HCT116 (cell line): ENCODE results near the gene TNS3. TPM values are rescaled to one million over a fixed set of nuclear protein-coding genes. Genes with fewer than 3 reads are reported as not detected.
A peak's percentile ranks its signal among the peaks of the same experiment; 100 is the strongest.

Experiments used
- ATAC-seq: fragments of 200-7000 bp; cut with Tn5 transposase; 2 replicates; pipeline ENCODE4 v1.9.1; 2020; ENCODE audit warnings: mild to moderate bottlenecking, moderate library complexity
- BruUV-seq: library from RNA; stranded (reverse); fragments of 400-500 nt; replicated peaks from 2 replicates; lab custom pipeline; 2021; lab: Mats Ljungman, UMichigan
- CTCF ChIA-PET: fragments of 300-600 bp; sonication (Branson Sonifier 250); formaldehyde crosslinking; loops from one replicate; lab custom pipeline; 2021; ENCODE audit warnings: antibody characterized with exemption; lab: Charles Lee
- POLR2A ChIA-PET: fragments of 300-600, 350-600 bp; sonication (Branson Sonifier 250); formaldehyde crosslinking; loops from one replicate; lab custom pipeline; 2021; ENCODE audit warnings: antibody characterized with exemption; lab: Charles Lee
- RAD21 ChIA-PET, 2 experiments: fragments of 300-600 bp; sonication (Branson Sonifier 250); formaldehyde crosslinking; loops; one replicate each; lab custom pipeline; 2023; ENCODE audit warnings: low total read pairs in 2 of 2; ENCODE audit not compliant: uncharacterized antibody in 2 of 2, unreplicated experiment in 2 of 2, low non-redundant PET in 1 of 2; lab: Charles Lee
- DNase-seq: peaks from one replicate; pipeline ENCODE4 v3.0.0-alpha.2; 2010; ENCODE audit warnings: low read depth, low spot score
- H2AFZ ChIP-seq: fragments of 200-600 bp; shearing (Covaris generic), sonication (generic); 2 replicates; pipeline ENCODE4 v1.6.1; 2017; ENCODE audit warnings: low read depth, mixed run types, mixed read lengths, antibody characterized with exemption, low read length; ENCODE audit not compliant: poor library complexity, severe bottlenecking
- H3K27ac ChIP-seq: 2 replicates; pipeline ENCODE4 v1.5.1; 2012; ENCODE audit warnings: low read depth, low read length
- H3K27me3 ChIP-seq: fragments of 200-600 bp; sonication (generic); 2 replicates; pipeline ENCODE4 v1.6.1; 2016; ENCODE audit warnings: mixed run types, low read length, mixed read lengths; ENCODE audit not compliant: insufficient read depth
- H3K36me3 ChIP-seq, 2 experiments: fragments of 200-500 bp in 1 of 2; fragments of 200-600 bp in 1 of 2; sonication (Bioruptor generic) in 1 of 2; sonication (generic) in 1 of 2; 2 replicates each; pipeline versions ENCODE4 v1.5.1 to v1.6.1; 2014 to 2016; ENCODE audit warnings: low read length in 2 of 2, inconsistent platforms in 1 of 2, mixed read lengths in 1 of 2, mixed run types in 1 of 2; ENCODE audit not compliant: insufficient read depth in 2 of 2, control insufficient read depth in 1 of 2
- H3K4me1 ChIP-seq, 2 experiments: fragments of 200-600 bp in 1 of 2; sonication (generic) in 1 of 2; 2 replicates each; pipeline versions ENCODE4 v1.5.1 to v1.6.1; 2012 to 2017; ENCODE audit warnings: low read length in 2 of 2, inconsistent platforms in 1 of 2, mild to moderate bottlenecking in 1 of 2, mixed read lengths in 1 of 2, mixed run types in 1 of 2, moderate library complexity in 1 of 2; ENCODE audit not compliant: insufficient read depth in 2 of 2, control insufficient read depth in 1 of 2
- H3K4me2 ChIP-seq: fragments of 200-600 bp; sonication (generic); 2 replicates; pipeline ENCODE4 v1.6.1; 2017; ENCODE audit warnings: mixed run types, low read length, mixed read lengths
- H3K4me3 ChIP-seq, 2 experiments: fragments of 200-600 bp in 1 of 2; sonication (generic) in 1 of 2; replicated peaks in 1 of 2; 2 replicates each; pipeline ENCODE4 v1.5.1; 2011 to 2016; ENCODE audit warnings: low read length in 2 of 2, control low read depth in 1 of 2, low read depth in 1 of 2, mild to moderate bottlenecking in 1 of 2, mixed read lengths in 1 of 2, mixed run types in 1 of 2
- H3K79me2 ChIP-seq: fragments of 200-600 bp; sonication (generic); 2 replicates; pipeline ENCODE4 v1.6.1; 2017; ENCODE audit warnings: mild to moderate bottlenecking, mixed run types, low read length, moderate library complexity, mixed read lengths; ENCODE audit not compliant: insufficient read depth
- H3K9ac ChIP-seq: fragments of 200-600 bp; sonication (generic); 2 replicates; pipeline ENCODE4 v1.6.1; 2016; ENCODE audit warnings: low read length, mixed read lengths
- H3K9me2 ChIP-seq: fragments of 200-600 bp; sonication (generic), shearing (Covaris generic); 2 replicates; pipeline ENCODE4 v1.6.1; 2017; ENCODE audit warnings: mixed run types, mild to moderate bottlenecking, moderate library complexity; ENCODE audit not compliant: insufficient read depth
- H3K9me3 ChIP-seq, 2 experiments: fragments of 200-500 bp in 1 of 2; fragments of 200-600 bp in 1 of 2; sonication (Bioruptor generic) in 1 of 2; sonication (generic) in 1 of 2; 2 replicates each; pipeline ENCODE4 v1.6.1; 2014 to 2017; ENCODE audit warnings: low read length in 2 of 2, mixed read lengths in 2 of 2, inconsistent platforms in 1 of 2, low read depth in 1 of 2, mild to moderate bottlenecking in 1 of 2, mixed run types in 1 of 2, moderate library complexity in 1 of 2; ENCODE audit not compliant: control insufficient read depth in 1 of 2, insufficient read depth in 1 of 2
- H4K20me1 ChIP-seq: fragments of 200-600 bp; sonication (generic), shearing (Covaris generic); 2 replicates; pipeline ENCODE4 v1.6.1; 2017; ENCODE audit warnings: mixed run types, mild to moderate bottlenecking, moderate library complexity; ENCODE audit not compliant: insufficient read depth
- CBX3 ChIP-seq: IDR thresholded peaks from 2 replicates; pipeline ENCODE4 v1.6.1; 2012; ENCODE audit warnings: low read depth
- EGR1 ChIP-seq: IDR thresholded peaks from 2 replicates; pipeline ENCODE4 v1.6.1; 2012; ENCODE audit warnings: low read depth
- EZH2 ChIP-seq: fragments of 200-600 bp; sonication (generic); IDR thresholded peaks from 2 replicates; pipeline ENCODE4 v1.6.1; 2017; ENCODE audit warnings: antibody characterized with exemption, mixed run types
- POLR2A ChIP-seq: IDR thresholded peaks from 2 replicates; pipeline ENCODE4 v1.7.0; 2011; ENCODE audit warnings: borderline replicate concordance; ENCODE audit not compliant: insufficient read depth, insufficient read length; ENCODE audit errors: extremely low read depth
- SIN3A ChIP-seq: IDR thresholded peaks from 2 replicates; pipeline ENCODE4 v1.6.1; 2012; ENCODE audit warnings: low read depth
- ZFX ChIP-seq: fragments of 450-650 bp; IDR thresholded peaks from 2 replicates; pipeline ENCODE4 v1.6.1; 2017
- ZNF274 ChIP-seq: fragments of 200-500 bp; sonication (Bioruptor generic); IDR thresholded peaks from 2 replicates; pipeline ENCODE4 v1.6.1; 2014; ENCODE audit warnings: mild to moderate bottlenecking, low read depth, low read length, inconsistent platforms
- intact Hi-C: fragments of 100-400 bp; cut with micrococcal nuclease; formaldehyde crosslinking; loops from 2 replicates; pipeline ENCODE4 v1.10.0; 2022
- total RNA-seq: library from RNA; stranded (reverse); gene quantifications from one replicate; pipeline ENCODE4 v1.2.1, GENCODE V29; 2021; ENCODE audit not compliant: unreplicated experiment

TNS3 gene
- total RNA-seq, 1 experiment from 2014 or later = 9.1 TPM

GRCh38 chr7:47478926-47479711 lies 102.8 kb downstream of the TNS3 start:
- Histone ChIP-seq H3K4me3 (no peak overlapping the region), H3K9me3 (no peaks in the 10 kb centered on the region), H3K36me3 (no peaks in the 10 kb centered on the region), H3K9ac (no peak overlapping the region), H3K27me3 (no peaks in the 10 kb centered on the region), H2AFZ (no peak overlapping the region), H4K20me1 (no peaks in the 10 kb centered on the region), H3K27ac (no peak overlapping the region)
- CTCF ChIA-PET = no interaction called here
- POLR2A ChIA-PET = no interaction called here
- DNase-seq (no peak), ATAC-seq (no peak)
- intact Hi-C loops = loop anchor here (5.0 kb wide), 1 partner anchor 103 kb away; the partner anchor contains the start of gene TNS3
- RAD21 ChIA-PET = no interaction called here
- TF ChIP-seq SIN3A = no peak
- TF ChIP-seq, all 23 proteins: peak for 0
- no TSS peak for BruUV-seq
- Histone ChIP-seq H3K79me2 (no peaks in the 10 kb centered on the region), H3K9me2 (no peaks in the 10 kb centered on the region), H3K4me1 (peaks cover 68 to 74% of the 10 kb centered on the region in 2 experiments), H3K4me2 (no peak overlapping the region)

DNA sequence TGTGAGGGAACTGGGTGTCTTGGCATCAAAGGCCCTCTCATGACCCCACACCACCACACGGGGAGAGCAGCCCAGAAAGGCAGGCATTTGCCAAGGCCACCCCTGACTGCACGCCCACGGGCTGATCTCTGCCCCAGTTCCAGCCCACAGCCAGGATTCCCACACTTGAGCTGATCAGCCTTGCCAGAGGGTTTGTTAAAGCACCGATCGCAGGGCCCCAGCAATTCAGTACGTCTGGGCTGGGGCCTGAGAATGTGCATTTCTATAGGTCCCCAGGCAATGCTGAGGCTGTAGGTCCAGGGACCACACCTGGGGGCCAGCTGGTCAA lies 103.9 kb downstream of the TNS3 start:
- peaks cover 79 to 83% of the 10 kb centered on the region in 2 experiments for H3K4me1 ChIP-seq
- CTCF ChIA-PET = no interaction called here
- H3K4me2 ChIP-seq = peak overlapping the region; percentile 48; the same call in 1 of the 2 replicates
- no peak overlapping the region for H3K9ac ChIP-seq
- H2AFZ ChIP-seq = no peak overlapping the region
- no peaks in the 10 kb centered on the region for H3K9me3 ChIP-seq
- H3K27me3 ChIP-seq = no peaks in the 10 kb centered on the region
- ATAC-seq = no peak
- H3K36me3 ChIP-seq = no peaks in the 10 kb centered on the region
- BruUV-seq = no TSS peak
- no peak overlapping the region; the same call in 1 of the 2 replicates for H3K27ac ChIP-seq
- POLR2A ChIA-PET = no interaction called here
- DNase-seq = no peak
- no peak for TF ChIP-seq POLR2A
- no peak for TF ChIP-seq CBX3
- no peak for TF ChIP-seq SIN3A
- TF ChIP-seq ZNF274 = no peak
- no peak for TF ChIP-seq EZH2
- TF ChIP-seq ZFX = no peak
- 0 out of 2 replicates have a peak, but pooled peaks have one; percentile 28 for TF ChIP-seq EGR1
- H3K79me2 ChIP-seq = no peaks in the 10 kb centered on the region
- RAD21 ChIA-PET = no interaction called here
- no peak overlapping the region for H3K4me3 ChIP-seq
- no peaks in the 10 kb centered on the region for H3K9me2 ChIP-seq
- intact Hi-C loops = loop anchor here (5.0 kb wide), 1 partner anchor 104 kb away; the partner anchor contains the start of gene TNS3
- no peaks in the 10 kb centered on the region for H4K20me1 ChIP-seq
